ENCODE measurements around the gene CFDP1. TPM values are rescaled to one million over a fixed set of nuclear protein-coding genes. Genes with fewer than 3 reads are reported as not detected.
A peak's percentile ranks its signal among the peaks of the same experiment; 100 is the strongest.

The CFDP1 gene
- total and polyA plus RNA-seq, 2 of the 13 experiments (the other 11 are each of a cell fraction or from before 2014, with no cell fraction given) = 78.6 to 153 TPM

GRCh38 chr16:75250809-75251279, 182.5 kb downstream of the CFDP1 start (continued):
- TF ChIP-seq, protein P1, sequence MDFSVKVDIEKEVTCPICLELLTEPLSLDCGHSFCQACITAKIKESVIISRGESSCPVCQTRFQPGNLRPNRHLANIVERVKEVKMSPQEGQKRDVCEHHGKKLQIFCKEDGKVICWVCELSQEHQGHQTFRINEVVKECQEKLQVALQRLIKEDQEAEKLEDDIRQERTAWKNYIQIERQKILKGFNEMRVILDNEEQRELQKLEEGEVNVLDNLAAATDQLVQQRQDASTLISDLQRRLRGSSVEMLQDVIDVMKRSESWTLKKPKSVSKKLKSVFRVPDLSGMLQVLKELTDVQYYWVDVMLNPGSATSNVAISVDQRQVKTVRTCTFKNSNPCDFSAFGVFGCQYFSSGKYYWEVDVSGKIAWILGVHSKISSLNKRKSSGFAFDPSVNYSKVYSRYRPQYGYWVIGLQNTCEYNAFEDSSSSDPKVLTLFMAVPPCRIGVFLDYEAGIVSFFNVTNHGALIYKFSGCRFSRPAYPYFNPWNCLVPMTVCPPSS (IDR thresholded peaks at IDR 0.05) = no peak
- TF ChIP-seq FOXO4 (CRISPR knock-in tag; conservative IDR thresholded peaks at IDR 0.05) (0 out of 2 replicates have a peak, but pooled peaks have one; percentile 6), ZNF207 (IDR thresholded peaks at IDR 0.05; ENCODE audit: borderline replicate concordance) (no peak), ZNF317 (CRISPR knock-in tag; IDR thresholded peaks at IDR 0.05) (no peak; the same call in 1 of the 2 replicates), POLR2G (IDR thresholded peaks at IDR 0.05; ENCODE audit: low read depth, low read length) (peak; percentile 69), CBX2 (IDR thresholded peaks at IDR 0.05; ENCODE audit: low read depth, low read length) (no peak), CBX2 (CRISPR knock-in tag; IDR thresholded peaks at IDR 0.05; ENCODE audit: low read depth) (no peak), ZNF550 (CRISPR knock-in tag; IDR thresholded peaks at IDR 0.05; ENCODE audit: borderline replicate concordance) (no peak), MLXIP (CRISPR knock-in tag; IDR thresholded peaks at IDR 0.05; ENCODE audit: borderline replicate concordance) (no peak), DMTF1 (CRISPR knock-in tag; IDR thresholded peaks at IDR 0.05) (no peak), ZNF512 (CRISPR knock-in tag; IDR thresholded peaks at IDR 0.05) (no peak), ZBTB21 (CRISPR knock-in tag; IDR thresholded peaks at IDR 0.05) (no peak), SRSF9 (IDR thresholded peaks at IDR 0.05; ENCODE audit: borderline replicate concordance, insufficient read depth, low read depth, low read length, poor library complexity, severe bottlenecking) (no peak), ZNF160 (CRISPR knock-in tag; IDR thresholded peaks at IDR 0.05) (no peak), ZNF275 (CRISPR knock-in tag; IDR thresholded peaks at IDR 0.05; ENCODE audit: borderline replicate concordance) (peak; percentile 57; the same call in 1 of the 2 replicates)
- TF ChIP-seq, protein P2, sequence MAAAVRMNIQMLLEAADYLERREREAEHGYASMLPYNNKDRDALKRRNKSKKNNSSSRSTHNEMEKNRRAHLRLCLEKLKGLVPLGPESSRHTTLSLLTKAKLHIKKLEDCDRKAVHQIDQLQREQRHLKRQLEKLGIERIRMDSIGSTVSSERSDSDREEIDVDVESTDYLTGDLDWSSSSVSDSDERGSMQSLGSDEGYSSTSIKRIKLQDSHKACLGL (CRISPR knock-in tag; IDR thresholded peaks at IDR 0.05) = peak; percentile 78; the same call in 1 of the 2 replicates
- TF ChIP-seq, protein P3, sequence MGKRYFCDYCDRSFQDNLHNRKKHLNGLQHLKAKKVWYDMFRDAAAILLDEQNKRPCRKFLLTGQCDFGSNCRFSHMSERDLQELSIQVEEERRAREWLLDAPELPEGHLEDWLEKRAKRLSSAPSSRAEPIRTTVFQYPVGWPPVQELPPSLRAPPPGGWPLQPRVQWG (CRISPR knock-in tag; IDR thresholded peaks at IDR 0.05; ENCODE audit: borderline replicate concordance, low read depth) = no peak

Data from HepG2 (cell line).